ENCODE results near the gene KRT13.

DNA sequence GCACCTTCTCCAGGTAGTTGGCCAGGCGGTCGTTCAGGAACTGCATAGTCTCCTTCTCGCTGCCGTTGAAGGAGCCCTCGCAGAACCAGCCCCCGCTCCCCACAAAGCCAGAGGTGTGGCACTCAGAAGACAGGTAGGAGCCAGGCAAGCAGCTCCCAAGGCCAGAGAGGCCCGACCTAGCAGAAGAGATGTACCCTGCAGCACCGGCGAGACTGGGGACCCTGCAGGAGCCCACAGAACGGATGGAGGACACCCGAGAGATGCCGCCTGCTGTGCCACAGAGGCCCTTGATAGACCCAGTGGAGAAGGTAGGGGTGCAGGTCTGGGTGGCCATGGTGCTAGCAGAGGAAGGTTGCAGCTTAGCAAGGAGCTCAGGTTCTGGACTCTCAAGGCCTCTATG is 15.9 kb downstream of the KRT13 start, which contains the start of gene KRT36:
- TF ChIP-seq CTCF (IDR thresholded peaks at IDR 0.05) = no peak
- no peak for TF ChIP-seq POLR2A (IDR thresholded peaks at IDR 0.05)

Data from body of pancreas (tissue), 4 donors.